Hematopoietic multipotent progenitor cell treated with erythropoietin and hydrocortisone succinate and interleukin-3 and kit ligand, for 17 days (in vitro differentiated cells): Measurements from ENCODE around the gene EEF2K.

ENCODE experiments used
- DNase-seq: peaks from one replicate; pipeline ENCODE4 v3.0.0-alpha.2; 2015; ENCODE audit warnings: low spot score

The EEF2K gene

DNA sequence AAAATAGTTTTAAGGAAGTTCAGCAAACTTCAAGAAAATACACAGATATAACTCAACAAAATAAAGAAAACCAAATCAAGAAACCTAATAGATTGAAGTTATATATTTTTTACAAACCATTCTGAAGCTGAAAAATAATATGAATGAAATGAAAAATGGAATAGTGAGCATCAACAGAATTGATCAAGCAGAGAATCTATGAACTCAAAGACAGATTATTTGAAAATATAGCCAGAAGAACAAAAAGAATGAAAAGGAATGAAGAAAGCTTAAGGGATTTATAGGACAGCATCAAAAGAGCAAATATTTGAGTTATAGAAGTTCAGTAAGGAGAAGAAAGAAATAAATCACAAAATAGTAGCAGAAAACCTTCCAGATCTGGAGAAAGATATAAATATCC lies 130.5 kb downstream of the EEF2K start:
- DNase-seq = no peak

DNA sequence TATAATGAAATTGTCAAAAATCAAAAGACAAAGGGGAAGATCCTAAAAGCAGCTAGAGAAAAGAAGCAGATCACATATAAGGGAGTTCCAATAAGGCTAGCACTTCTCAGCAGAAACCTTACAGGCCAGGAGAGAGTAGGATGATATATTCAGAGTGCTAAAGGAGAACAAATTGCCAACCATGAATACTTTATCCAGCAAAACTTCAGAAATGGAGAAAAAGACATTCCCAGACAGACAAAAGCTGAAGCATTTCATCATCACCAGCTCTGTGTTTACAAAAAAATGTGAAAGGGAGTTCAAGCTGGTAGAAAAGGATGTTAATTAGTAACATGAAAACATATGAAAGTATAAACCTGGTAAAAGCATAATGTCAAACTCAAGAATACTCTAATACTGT lies 131.0 kb downstream of the EEF2K start:
- DNase-seq = no peak

DNA sequence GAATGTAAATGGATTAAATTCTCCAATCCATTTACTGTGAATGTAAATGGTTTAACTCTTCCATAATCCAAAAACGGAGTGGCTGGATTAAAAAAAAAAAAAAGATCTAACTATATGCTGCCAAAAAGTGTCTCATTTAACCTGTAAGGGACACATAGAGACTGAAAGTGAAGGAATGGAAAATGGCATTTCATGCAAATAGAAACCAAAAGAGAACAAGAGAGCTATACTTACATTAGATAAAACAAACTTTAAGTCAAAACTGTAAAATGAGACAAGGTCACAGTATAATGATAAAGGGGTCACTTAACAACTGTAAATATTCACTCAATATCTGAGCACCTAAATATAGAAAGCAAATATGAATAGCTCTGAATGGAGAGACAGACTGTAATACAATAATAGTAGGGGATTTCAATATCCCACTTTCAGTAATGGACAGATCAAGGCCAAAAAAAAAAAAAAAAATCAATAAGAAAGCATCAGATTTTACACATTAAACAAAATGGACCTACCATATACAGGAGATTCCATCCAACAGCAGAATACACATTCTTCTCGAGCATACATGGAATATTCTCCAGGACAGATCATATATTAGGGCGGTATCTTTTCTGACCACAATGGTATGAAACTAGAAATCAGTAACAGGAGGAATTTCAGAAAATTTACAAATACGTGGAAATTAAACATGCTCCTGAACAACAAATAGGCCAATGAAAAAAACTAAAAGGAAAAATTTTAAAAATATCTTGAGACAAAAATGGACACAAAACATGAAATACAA lies 132.0 kb downstream of the EEF2K start:
- no peak for DNase-seq
